HTR-8/SVneo (cell line): ENCODE measurements around the gene DDI1.
"Not testable (repeated sequence)": the region's sequence is repeated elsewhere in the genome, so short reads cannot be mapped to it uniquely, and the experiment has no call there.

Source experiments
- DNase-seq: peaks from one replicate; pipeline ENCODE4 v3.0.0; 2011; ENCODE audit warnings: low spot score, mixed read lengths; ENCODE audit not compliant: insufficient read length
- FAIRE-seq: peaks from 2 replicates; lab custom pipeline; 2011; peaks lifted over from hg19 to GRCh38; lab: Jason Lieb, UNC

Gene DDI1

GRCh38 chr11:104033561-104033960, 2.9 kb upstream of the DDI1 start:
- FAIRE-seq (no peak), DNase-seq (no peak)

- FAIRE-seq (no peak), DNase-seq (no peak)
These were observed 555 bp downstream of the DDI1 start for GRCh38 chr11:104036995-104037394.

- FAIRE-seq: no peak
These were observed 5.4 kb downstream of the DDI1 start for GRCh38 chr11:104041792-104042191.

GRCh38 chr11:104043142-104043541, 6.7 kb downstream of the DDI1 start:
- no peak for DNase-seq
- no peak for FAIRE-seq

More at GRCh38 chr11:104041792-104042191, 5.4 kb downstream of the DDI1 start:
- no peak for DNase-seq

- no peak for DNase-seq
These were observed 7.3 kb downstream of the DDI1 start for GRCh38 chr11:104043678-104044239.

GRCh38 chr11:104046331-104046730, 9.9 kb downstream of the DDI1 start:
- no peak for FAIRE-seq

More at GRCh38 chr11:104043678-104044239, 7.3 kb downstream of the DDI1 start:
- no peak for FAIRE-seq

GRCh38 chr11:104046858-104047257, 10.4 kb downstream of the DDI1 start:
- FAIRE-seq, DNase-seq: not testable (repeated sequence)

More at GRCh38 chr11:104046331-104046730, 9.9 kb downstream of the DDI1 start:
- DNase-seq: no peak

- DNase-seq (no peak), FAIRE-seq (no peak)
These were observed 12.7 kb downstream of the DDI1 start for GRCh38 chr11:104049116-104049515.

- FAIRE-seq (no peak), DNase-seq (no peak)
These were observed 15.3 kb downstream of the DDI1 start for GRCh38 chr11:104051778-104052177.

GRCh38 chr11:104053743-104054478, 17.5 kb downstream of the DDI1 start:
- DNase-seq: no peak
- no peak for FAIRE-seq

GRCh38 chr11:104054911-104055529, 18.6 kb downstream of the DDI1 start:
- DNase-seq: no peak
- FAIRE-seq: no peak

GRCh38 chr11:104055596-104055995, 19.2 kb downstream of the DDI1 start:
- FAIRE-seq (no peak), DNase-seq (no peak)

GRCh38 chr11:104057908-104058307, 21.5 kb downstream of the DDI1 start:
- FAIRE-seq (no peak), DNase-seq (no peak)

- FAIRE-seq (peak; percentile 48), DNase-seq (no peak)
These were observed 22.2 kb downstream of the DDI1 start for GRCh38 chr11:104058680-104059079.

GRCh38 chr11:104060004-104060794, 23.8 kb downstream of the DDI1 start:
- DNase-seq (no peak), FAIRE-seq (no peak)

GRCh38 chr11:104060820-104061219, 24.4 kb downstream of the DDI1 start:
- no peak for DNase-seq
- FAIRE-seq: no peak

GRCh38 chr11:104061853-104062521, 25.5 kb downstream of the DDI1 start:
- DNase-seq (no peak), FAIRE-seq (peak; percentile 28)

GRCh38 chr11:104064034-104064630, 27.7 kb downstream of the DDI1 start:
- peak; percentile 20 for FAIRE-seq
- DNase-seq: no peak

- FAIRE-seq (no peak), DNase-seq (no peak)
These were observed 31.1 kb downstream of the DDI1 start for GRCh38 chr11:104067534-104067933.
